Sigmoid colon (tissue), 7 donors: ENCODE measurements around the gene SMURF2. TPM values are rescaled to one million over a fixed set of nuclear protein-coding genes. Genes with fewer than 3 reads are reported as not detected.

ENCODE experiments used
- DNase-seq: peaks from one replicate; pipeline ENCODE4 v3.0.0-alpha.2; 2019
- H3K27ac ChIP-seq, 4 donors: fragments of 200-600 bp; sonication (generic); one replicate each; pipeline ENCODE4 v1.5.1; 2016 to 2019; ENCODE audit warnings: mild to moderate bottlenecking in 1 of 4
- H3K27me3 ChIP-seq, 3 donors: fragments of 200-600 bp; sonication (generic); one replicate each; pipeline ENCODE4 v1.5.1; 2019; ENCODE audit warnings: mild to moderate bottlenecking in 1 of 3
- H3K36me3 ChIP-seq, 4 donors: fragments of 200-600 bp; sonication (generic); one replicate each; pipeline ENCODE4 v1.5.1; 2016 to 2019
- H3K4me1 ChIP-seq, 4 donors: fragments of 200-600 bp; sonication (generic); one replicate each; pipeline ENCODE4 v1.5.1; 2017 to 2019
- H3K4me3 ChIP-seq, 4 donors: fragments of 200-600 bp; sonication (generic); one replicate each; pipeline ENCODE4 v1.5.1; 2017 to 2019; ENCODE audit warnings: mild to moderate bottlenecking in 2 of 4, moderate library complexity in 1 of 4
- H3K9me3 ChIP-seq, 4 donors: fragments of 200-600 bp in 3 of 4; sonication (generic) in 3 of 4; one replicate each; pipeline versions ENCODE4 v1.5.1 to v1.6.1; 2013 to 2019
- CTCF ChIP-seq, 4 experiments: fragments of 450-650 bp in 3 of 4; fragments of 200-600 bp in 1 of 4; IDR thresholded peaks; one replicate each; pipeline ENCODE4 v1.5.1; 2016 to 2019; ENCODE audit warnings: antibody characterized with exemption in 4 of 4, mild to moderate bottlenecking in 3 of 4, moderate library complexity in 2 of 4
- EP300 ChIP-seq, 4 donors: sonication (generic); formaldehyde crosslinking; IDR thresholded peaks; one replicate each; pipeline ENCODE4 v1.6.1; 2017; ENCODE audit warnings: antibody characterized with exemption in 4 of 4
- POLR2A ChIP-seq, 2 donors: fragments of 450-650 bp; IDR thresholded peaks; one replicate each; pipeline ENCODE4 v1.6.1; 2016; ENCODE audit warnings: antibody characterized with exemption in 2 of 2, mild to moderate bottlenecking in 2 of 2, moderate library complexity in 2 of 2
- POLR2AphosphoS5 ChIP-seq, 4 donors: sonication (generic); formaldehyde crosslinking; IDR thresholded peaks; one replicate each; pipeline ENCODE4 v1.6.1; 2017; ENCODE audit warnings: antibody characterized with exemption in 4 of 4
- WGBS, 2 donors: extraction: QIAGEN DNeasy Blood & Tissue Kit; methylation state at CpG; one replicate each; pipeline ENCODE4 v1.1.7; 2013; 5-methylcytosine and 5-hydroxymethylcytosine counted together
- intact Hi-C: fragments of 100-400 bp; cut with DNase I; formaldehyde crosslinking; loops from one replicate; pipeline ENCODE4 v1.15.1; 2023
- polyA plus RNA-seq, 3 donors: library from polyadenylated mRNA; stranded (reverse); fragments of 200-250 nt; gene quantifications; one replicate each; pipeline ENCODE4 v1.2.3, GENCODE V29; 2013
- total RNA-seq, 4 donors: library from RNA; depleted of rRNA; stranded (reverse); fragments of >200 nt; gene quantifications; one replicate each; pipeline ENCODE4 v1.1.0, GENCODE V29; 2016
- donor health status: healthy with polysubstance abuse.
- donor health status: Bipolar disorder and iron deficiency.
- donor health status: healthy.

Gene SMURF2
- total and polyA plus RNA-seq, 7 donors = 5.8 to 30.2 (median 23.8) TPM

GRCh38 chr17:64503821-64504768, 158.0 kb downstream of the SMURF2 start:
- H3K27me3 ChIP-seq = no peaks in the 10 kb centered on the region
- DNase-seq = no peak
- H3K4me3 ChIP-seq = peak overlapping the region; percentile 78 to 90 (median 80)
- 33 to 38% methylated on average over 7 of the region's 7 CpGs for WGBS, 2 donors
- no peaks in the 10 kb centered on the region for H3K9me3 ChIP-seq
- intact Hi-C loops = loop anchor here (10.0 kb wide), 1 partner anchor 359 kb away; no protein-coding TSS in a partner anchor
- peak overlapping the region; percentile 95 to 100 (median 98) for H3K27ac ChIP-seq
- H3K4me1 ChIP-seq = peaks cover 0 to 68% (median 58%) of the 10 kb centered on the region in 4 donors
- peaks cover 49 to 65% (median 51%) of the 10 kb centered on the region in 4 donors for H3K36me3 ChIP-seq
- TF ChIP-seq EP300 (IDR thresholded peaks at IDR 0.05) = no peak
- no peak for TF ChIP-seq CTCF (IDR thresholded peaks at IDR 0.05)
- no peak for TF ChIP-seq POLR2AphosphoS5 (IDR thresholded peaks at IDR 0.05)
- TF ChIP-seq POLR2A (IDR thresholded peaks at IDR 0.05) = no peak

- H3K36me3 ChIP-seq = peaks cover 50 to 65% (median 58%) of the 10 kb centered on the region in 4 donors
- 78 to 86% methylated on average over 5 of the region's 5 CpGs for WGBS, 2 donors
- peaks cover 0 to 68% (median 53%) of the 10 kb centered on the region in 4 donors for H3K4me1 ChIP-seq
- TF ChIP-seq EP300 (IDR thresholded peaks at IDR 0.05) = no peak
- H3K9me3 ChIP-seq = no peaks in the 10 kb centered on the region
- DNase-seq = no peak
- no peaks in the 10 kb centered on the region for H3K27me3 ChIP-seq
- H3K4me3 ChIP-seq = peak overlapping the region in 2 of 4 donors; percentile 78 to 81
- H3K27ac ChIP-seq = peak overlapping the region; percentile 95 to 100 (median 98)
- intact Hi-C loops = loop anchor here (10.0 kb wide), 1 partner anchor 359 kb away; no protein-coding TSS in a partner anchor
Observed at GRCh38 chr17:64503341-64503740, 158.8 kb downstream of the SMURF2 start.

GRCh38 chr17:64502809-64503208, 159.3 kb downstream of the SMURF2 start:
- intact Hi-C loops = loop anchor here (10.0 kb wide), 1 partner anchor 358 kb away; no protein-coding TSS in a partner anchor
- Histone ChIP-seq H3K4me3 (no peak overlapping the region), H3K36me3 (peaks cover 50 to 70% (median 62%) of the 10 kb centered on the region in 4 donors), H3K4me1 (peaks cover 0 to 67% (median 48%) of the 10 kb centered on the region in 4 donors), H3K27ac (peak overlapping the region; percentile 95 to 100 (median 98)), H3K9me3 (no peaks in the 10 kb centered on the region), H3K27me3 (no peaks in the 10 kb centered on the region)
- 78 to 82% methylated on average over 2 of the region's 2 CpGs for WGBS, 2 donors
- DNase-seq = no peak
- TF ChIP-seq CTCF (IDR thresholded peaks at IDR 0.05) = no peak
- TF ChIP-seq POLR2A (IDR thresholded peaks at IDR 0.05) = no peak
- TF ChIP-seq POLR2AphosphoS5 (IDR thresholded peaks at IDR 0.05) = no peak
- TF ChIP-seq EP300 (IDR thresholded peaks at IDR 0.05) = no peak

- Histone ChIP-seq H3K4me1 (peaks cover 0 to 72% (median 53%) of the 10 kb centered on the region in 4 donors), H3K36me3 (peaks cover 50 to 71% (median 62%) of the 10 kb centered on the region in 4 donors), H3K27me3 (no peaks in the 10 kb centered on the region), H3K9me3 (no peaks in the 10 kb centered on the region), H3K27ac (peak overlapping the region in 2 of 4 donors; percentile 2 to 100), H3K4me3 (no peak overlapping the region)
- DNase-seq = no peak
- 83 to 84% methylated on average over 3 of the region's 3 CpGs for WGBS, 2 donors
- intact Hi-C loops = loop anchor here (10.0 kb wide), 1 partner anchor 357 kb away; no protein-coding TSS in a partner anchor
- TF ChIP-seq EP300 (IDR thresholded peaks at IDR 0.05) (no peak), CTCF (IDR thresholded peaks at IDR 0.05) (no peak), POLR2A (IDR thresholded peaks at IDR 0.05) (no peak), POLR2AphosphoS5 (IDR thresholded peaks at IDR 0.05) (no peak)
Observed at GRCh38 chr17:64502021-64502420, 160.1 kb downstream of the SMURF2 start.
